ENCODE measurements around the gene TAS2R8.
"Not testable (repeated sequence)": the region's sequence is repeated elsewhere in the genome, so short reads cannot be mapped to it uniquely, and the experiment has no call there.

Gene TAS2R8
- 0 reads per million in 2 donors for total RNA-seq

- no peak for DNase-seq
Observed at GRCh38 chr12:10807186-10807585, at the start of gene TAS2R8. TAS2R8 (minus strand) TSS chr12:10807286; CDS start chr12:10806980, 306 bp downstream.

GRCh38 chr12:10855807-10856206 is 48.7 kb upstream of the TAS2R8 start:
- DNase-seq = no peak

GRCh38 chr12:10853776-10854175 is 46.7 kb upstream of the TAS2R8 start:
- no peak for DNase-seq

- no peak for DNase-seq
Observed at GRCh38 chr12:10851243-10851858, 44.3 kb upstream of the TAS2R8 start.

- no peak for DNase-seq
Observed at GRCh38 chr12:10849425-10849878, 42.4 kb upstream of the TAS2R8 start, which contains the start of gene PRR4. PRR4 (minus strand) TSS chr12:10849475; CDS start chr12:10849437, 38 bp downstream.

GRCh38 chr12:10847744-10848143 is 40.7 kb upstream of the TAS2R8 start:
- DNase-seq = no peak

- no peak for DNase-seq
Observed at GRCh38 chr12:10842862-10843261, 35.8 kb upstream of the TAS2R8 start.

GRCh38 chr12:10838461-10838860 is 31.4 kb upstream of the TAS2R8 start:
- DNase-seq = no peak

GRCh38 chr12:10829994-10830393 is 22.9 kb upstream of the TAS2R8 start:
- no peak for DNase-seq

GRCh38 chr12:10826258-10826657 is 19.2 kb upstream of the TAS2R8 start, which contains the start of gene TAS2R10:
TAS2R10 (minus strand) TSS chr12:10826358; CDS start chr12:10826269, 89 bp downstream.
- DNase-seq = no peak

- DNase-seq = no peak
Observed at GRCh38 chr12:10824957-10825356, 17.9 kb upstream of the TAS2R8 start.

- DNase-seq = no peak
Observed at GRCh38 chr12:10811883-10812536, 4.9 kb upstream of the TAS2R8 start.

- DNase-seq = no peak
Observed at GRCh38 chr12:10810068-10810467, 3.0 kb upstream of the TAS2R8 start, which contains the start of gene TAS2R9. TAS2R9 (minus strand) TSS chr12:10810168; CDS start chr12:10810075, 93 bp downstream.

GRCh38 chr12:10802587-10802986 is 4.5 kb downstream of the TAS2R8 start, which contains the start of gene TAS2R7:
TAS2R7 (minus strand) TSS chr12:10802627; CDS start chr12:10802570, 57 bp downstream.
- no peak for DNase-seq

- no peak for DNase-seq
Observed at GRCh38 chr12:10801741-10802140, 5.3 kb downstream of the TAS2R8 start.

GRCh38 chr12:10794222-10794621 is 12.9 kb downstream of the TAS2R8 start:
- no peak for DNase-seq

GRCh38 chr12:10791769-10792168 is 15.3 kb downstream of the TAS2R8 start:
- not testable (repeated sequence) for DNase-seq

- DNase-seq = no peak
Observed at GRCh38 chr12:10783252-10783651, 23.8 kb downstream of the TAS2R8 start.

GRCh38 chr12:10779103-10779502 is 28.0 kb downstream of the TAS2R8 start:
- DNase-seq = no peak

- DNase-seq = no peak
Observed at GRCh38 chr12:10771132-10771733, 35.9 kb downstream of the TAS2R8 start.

GRCh38 chr12:10759657-10760056 is 47.4 kb downstream of the TAS2R8 start:
- DNase-seq = no peak

GRCh38 chr12:10756194-10756593 is 50.9 kb downstream of the TAS2R8 start:
- no peak for DNase-seq
